Astrocyte (in vitro differentiated cells and primary cell): ENCODE measurements around the gene PRODH.
"Not testable (repeated sequence)": the region's sequence is repeated elsewhere in the genome, so short reads cannot be mapped to it uniquely, and the experiment has no call there.

Source experiments
- EZH2 ChIP-seq: IDR thresholded peaks from 2 replicates; pipeline ENCODE4 v1.6.1; 2012; ENCODE audit warnings: mild to moderate bottlenecking, low read length, inconsistent platforms; ENCODE audit not compliant: insufficient read depth
- TF ChIP-seq, protein P1 (sequence below): IDR thresholded peaks from 2 replicates; pipeline ENCODE4 v1.5.1; 2011; ENCODE audit warnings: low read depth, mild to moderate bottlenecking, inconsistent platforms, low read length, moderate library complexity; ENCODE audit not compliant: insufficient read depth

DNA sequence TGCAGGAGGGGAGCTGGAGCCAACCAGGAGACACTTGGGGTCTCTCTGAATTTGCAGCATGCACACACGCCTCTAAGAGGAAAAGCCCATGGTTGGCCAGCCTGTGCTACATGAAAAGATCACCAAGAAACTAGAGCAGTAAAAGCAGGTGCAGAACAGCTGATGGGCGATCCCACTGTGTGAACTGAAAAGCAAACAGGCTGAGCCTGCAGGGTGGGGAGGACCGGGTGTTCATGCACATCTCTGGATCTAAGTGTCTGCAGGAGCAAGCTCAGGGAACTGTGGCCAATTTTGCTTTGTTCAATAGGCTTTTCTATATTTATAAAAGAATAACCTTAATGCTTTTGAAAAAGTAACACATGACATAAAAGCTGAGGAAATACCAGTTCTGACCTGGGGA is 18.3 kb downstream of the PRODH start:
- TF ChIP-seq, protein P1, sequence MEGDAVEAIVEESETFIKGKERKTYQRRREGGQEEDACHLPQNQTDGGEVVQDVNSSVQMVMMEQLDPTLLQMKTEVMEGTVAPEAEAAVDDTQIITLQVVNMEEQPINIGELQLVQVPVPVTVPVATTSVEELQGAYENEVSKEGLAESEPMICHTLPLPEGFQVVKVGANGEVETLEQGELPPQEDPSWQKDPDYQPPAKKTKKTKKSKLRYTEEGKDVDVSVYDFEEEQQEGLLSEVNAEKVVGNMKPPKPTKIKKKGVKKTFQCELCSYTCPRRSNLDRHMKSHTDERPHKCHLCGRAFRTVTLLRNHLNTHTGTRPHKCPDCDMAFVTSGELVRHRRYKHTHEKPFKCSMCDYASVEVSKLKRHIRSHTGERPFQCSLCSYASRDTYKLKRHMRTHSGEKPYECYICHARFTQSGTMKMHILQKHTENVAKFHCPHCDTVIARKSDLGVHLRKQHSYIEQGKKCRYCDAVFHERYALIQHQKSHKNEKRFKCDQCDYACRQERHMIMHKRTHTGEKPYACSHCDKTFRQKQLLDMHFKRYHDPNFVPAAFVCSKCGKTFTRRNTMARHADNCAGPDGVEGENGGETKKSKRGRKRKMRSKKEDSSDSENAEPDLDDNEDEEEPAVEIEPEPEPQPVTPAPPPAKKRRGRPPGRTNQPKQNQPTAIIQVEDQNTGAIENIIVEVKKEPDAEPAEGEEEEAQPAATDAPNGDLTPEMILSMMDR, result not testable (repeated sequence)
- TF ChIP-seq EZH2, result not testable (repeated sequence)
